Fibroblast of mammary gland (primary cell): ENCODE data around the gene HDAC10.

Experiments
- DNase-seq: peaks from one replicate; pipeline ENCODE4 v3.0.0-alpha.2; 2010; ENCODE audit warnings: low read depth
- H3K4me3 ChIP-seq: 2 replicates; pipeline ENCODE4 v1.5.1; 2011; ENCODE audit warnings: low read depth, mild to moderate bottlenecking, low read length, moderate library complexity; ENCODE audit not compliant: control insufficient read depth
- CTCF ChIP-seq: conservative IDR thresholded peaks from 2 replicates; pipeline ENCODE4 v1.5.1; 2011; ENCODE audit warnings: low read depth, low read length, inconsistent platforms; ENCODE audit not compliant: control insufficient read depth, insufficient read depth

The HDAC10 gene

GRCh38 chr22:50232481-50233151, 18.4 kb downstream of the HDAC10 start:
- DNase-seq: no peak
- no peak for TF ChIP-seq CTCF
- H3K4me3 ChIP-seq: no peak overlapping the region

GRCh38 chr22:50229370-50229769, 21.7 kb downstream of the HDAC10 start:
- no peak for TF ChIP-seq CTCF
- no peak for DNase-seq
- no peak overlapping the region for H3K4me3 ChIP-seq

GRCh38 chr22:50228366-50228765, 22.7 kb downstream of the HDAC10 start:
- no peak for TF ChIP-seq CTCF
- no peak for DNase-seq
- no peak overlapping the region for H3K4me3 ChIP-seq

- no peak overlapping the region for H3K4me3 ChIP-seq
- no peak for DNase-seq
- TF ChIP-seq CTCF: no peak
These were observed 23.4 kb downstream of the HDAC10 start for GRCh38 chr22:50227579-50228215.

GRCh38 chr22:50226875-50227165, 24.2 kb downstream of the HDAC10 start:
- no peak overlapping the region for H3K4me3 ChIP-seq
- no peak for DNase-seq
- no peak for TF ChIP-seq CTCF

- TF ChIP-seq CTCF: no peak
- no peak overlapping the region for H3K4me3 ChIP-seq
- DNase-seq: no peak
These were observed 24.8 kb downstream of the HDAC10 start for GRCh38 chr22:50226063-50226874.
